Stomach (tissue), 9 donors: ENCODE results near the gene N4BP3. TPM values are rescaled to one million over a fixed set of nuclear protein-coding genes. Genes with fewer than 3 reads are reported as not detected.

ENCODE experiments used
- DNase-seq, 2 donors: peaks; one replicate each; pipeline versions ENCODE4 v3.0.0 to v3.0.0-alpha.2; 2013 to 2019
- H3K27ac ChIP-seq, 5 donors: fragments of 200-600 bp in 4 of 5; sonication (generic) in 4 of 5; one replicate each; pipeline ENCODE4 v1.5.1; 2013 to 2019; ENCODE audit warnings: mild to moderate bottlenecking in 1 of 5, moderate library complexity in 1 of 5
- H3K27me3 ChIP-seq, 3 donors: fragments of 200-600 bp; sonication (generic); one replicate each; pipeline ENCODE4 v1.5.1; 2017 to 2019; ENCODE audit warnings: mixed run types in 1 of 3
- H3K36me3 ChIP-seq, 4 donors: fragments of 200-600 bp; sonication (generic); 1 replicate in 3 of 4; 2 replicates in 1 of 4; pipeline ENCODE4 v1.5.1; 2016 to 2019
- H3K4me1 ChIP-seq, 4 donors: fragments of 200-600 bp; sonication (generic); one replicate each; pipeline ENCODE4 v1.5.1; 2016 to 2019
- H3K4me3 ChIP-seq, 4 donors: fragments of 200-600 bp; sonication (generic) in 3 of 4; one replicate each; pipeline ENCODE4 v1.5.1; 2016 to 2019; ENCODE audit warnings: mild to moderate bottlenecking in 1 of 4
- H3K9me3 ChIP-seq, 4 donors: fragments of 200-600 bp; sonication (generic); one replicate each; pipeline ENCODE4 v1.5.1; 2016 to 2019
- EP300 ChIP-seq: sonication (generic); formaldehyde crosslinking; IDR thresholded peaks from one replicate; pipeline ENCODE4 v1.6.1; 2017; ENCODE audit warnings: antibody characterized with exemption
- POLR2A ChIP-seq, 4 donors: fragments of 450-650 bp; IDR thresholded peaks; one replicate each; pipeline ENCODE4 v1.6.1; 2016; ENCODE audit warnings: antibody characterized with exemption in 4 of 4, control low read depth in 2 of 4, mild to moderate bottlenecking in 1 of 4, moderate library complexity in 1 of 4
- POLR2AphosphoS5 ChIP-seq, 3 donors: sonication (generic); formaldehyde crosslinking; IDR thresholded peaks; one replicate each; pipeline ENCODE4 v1.6.1; 2016; ENCODE audit warnings: antibody characterized with exemption in 3 of 3
- WGBS, 5 donors: extraction: QIAGEN DNeasy Blood & Tissue Kit in 3 of 5; methylation state at CpG; one replicate each; pipeline versions ENCODE4 v1.1.5 to v1.1.7; 2013 to 2018; 5-methylcytosine and 5-hydroxymethylcytosine counted together
- intact Hi-C: fragments of 100-400 bp; cut with DNase I; formaldehyde crosslinking; loops from one replicate; pipeline ENCODE4 v1.15.1; 2023; ENCODE audit warnings: low total_unique reads
- polyA plus RNA-seq, 3 donors: library from polyadenylated mRNA; stranded (reverse); fragments of 200-250 nt; gene quantifications; one replicate each; pipeline ENCODE4 v1.2.3, GENCODE V29; 2013
- total RNA-seq, 5 donors: library from RNA; depleted of rRNA; stranded (reverse); fragments of >200 nt; gene quantifications; one replicate each; pipeline versions ENCODE4 v1.1.0 to v1.2.3, GENCODE V29; 2014 to 2016
- TF ChIP-seq, protein P1 (sequence below), 7 experiments: fragments of 450-650 bp in 4 of 7; fragments of 200-600 bp in 3 of 7; sonication (generic) in 3 of 7; IDR thresholded peaks; one replicate each; pipeline ENCODE4 v1.5.1; 2016 to 2019; ENCODE audit warnings: antibody characterized with exemption in 7 of 7, control low read depth in 2 of 7, mild to moderate bottlenecking in 1 of 7
- donor health status: healthy with polysubstance abuse.
- donor health status: Bipolar disorder and iron deficiency.
- donor health status: healthy.

Gene N4BP3
- total and polyA plus RNA-seq, 8 donors: 2.6 to 6.1 (median 3.8) TPM; not detected in 1

DNA sequence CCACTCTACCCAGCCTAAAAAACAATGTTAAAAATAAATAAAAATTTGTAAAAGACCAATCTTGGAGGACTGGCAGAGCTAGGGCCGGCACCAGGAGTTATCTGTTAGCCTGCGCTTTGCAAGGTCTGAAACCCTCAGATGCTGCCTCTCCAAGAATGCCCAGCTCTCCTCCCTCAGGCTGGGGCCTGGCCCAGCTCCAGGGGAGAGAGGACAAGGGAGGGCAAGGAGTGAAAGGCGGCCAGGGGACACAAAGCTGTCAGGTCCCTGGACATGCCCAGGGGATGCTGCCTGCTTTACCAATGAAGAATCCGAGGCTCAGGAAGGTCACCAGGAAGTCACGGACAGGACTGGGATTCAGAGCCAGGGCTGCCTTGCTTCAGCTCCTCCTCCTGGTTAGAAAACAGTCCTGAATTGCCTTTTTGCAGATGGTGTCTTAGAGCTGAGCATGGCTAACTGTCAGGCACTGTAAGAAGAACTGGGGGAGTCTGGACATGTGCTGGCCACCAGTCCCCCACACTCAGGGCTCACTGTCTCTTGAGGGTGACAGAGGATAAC lies 5.5 kb upstream of the N4BP3 start:
- Histone ChIP-seq H3K4me1 (peaks cover 0 to 28% (median 10%) of the 10 kb centered on the region in 4 donors), H3K9me3 (no peaks in the 10 kb centered on the region), H3K36me3 (no peaks in the 10 kb centered on the region), H3K27me3 (peaks cover 0 to 13% (median 0%) of the 10 kb centered on the region in 3 donors), H3K4me3 (no peak overlapping the region), H3K27ac (no peak overlapping the region)
- DNase-seq: no peak
- 46 to 82% (median 51%) methylated on average over 5 of the region's 5 CpGs for WGBS, 5 donors
- TF ChIP-seq POLR2A (IDR thresholded peaks at IDR 0.05) (no peak), EP300 (no peak), POLR2AphosphoS5 (IDR thresholded peaks at IDR 0.05) (no peak)
- TF ChIP-seq, protein P1, sequence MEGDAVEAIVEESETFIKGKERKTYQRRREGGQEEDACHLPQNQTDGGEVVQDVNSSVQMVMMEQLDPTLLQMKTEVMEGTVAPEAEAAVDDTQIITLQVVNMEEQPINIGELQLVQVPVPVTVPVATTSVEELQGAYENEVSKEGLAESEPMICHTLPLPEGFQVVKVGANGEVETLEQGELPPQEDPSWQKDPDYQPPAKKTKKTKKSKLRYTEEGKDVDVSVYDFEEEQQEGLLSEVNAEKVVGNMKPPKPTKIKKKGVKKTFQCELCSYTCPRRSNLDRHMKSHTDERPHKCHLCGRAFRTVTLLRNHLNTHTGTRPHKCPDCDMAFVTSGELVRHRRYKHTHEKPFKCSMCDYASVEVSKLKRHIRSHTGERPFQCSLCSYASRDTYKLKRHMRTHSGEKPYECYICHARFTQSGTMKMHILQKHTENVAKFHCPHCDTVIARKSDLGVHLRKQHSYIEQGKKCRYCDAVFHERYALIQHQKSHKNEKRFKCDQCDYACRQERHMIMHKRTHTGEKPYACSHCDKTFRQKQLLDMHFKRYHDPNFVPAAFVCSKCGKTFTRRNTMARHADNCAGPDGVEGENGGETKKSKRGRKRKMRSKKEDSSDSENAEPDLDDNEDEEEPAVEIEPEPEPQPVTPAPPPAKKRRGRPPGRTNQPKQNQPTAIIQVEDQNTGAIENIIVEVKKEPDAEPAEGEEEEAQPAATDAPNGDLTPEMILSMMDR (IDR thresholded peaks at IDR 0.05): no peak
- intact Hi-C loops: no loop called here

- H3K27ac ChIP-seq: peak overlapping the region in 1 of 5 donors; percentile 26
- DNase-seq: no peak
Measured at GRCh38 chr5:178108446-178108845, 4.9 kb upstream of the N4BP3 start.

GRCh38 chr5:178108966-178109365 lies 4.4 kb upstream of the N4BP3 start:
- DNase-seq: peak in 1 of 2 donors; percentile 67
- intact Hi-C loops: no loop called here
- H3K27ac ChIP-seq: peak overlapping the region in 1 of 5 donors; percentile 26
- no peaks in the 10 kb centered on the region for H3K9me3 ChIP-seq
- no peak overlapping the region for H3K4me3 ChIP-seq
- peaks cover 0 to 25% (median 7%) of the 10 kb centered on the region in 3 donors for H3K27me3 ChIP-seq
- H3K36me3 ChIP-seq: no peaks in the 10 kb centered on the region
- TF ChIP-seq, protein P1 (IDR thresholded peaks at IDR 0.05): no peak
- TF ChIP-seq EP300 (no peak), POLR2AphosphoS5 (IDR thresholded peaks at IDR 0.05) (no peak)
- H3K4me1 ChIP-seq: peaks cover 10 to 34% (median 18%) of the 10 kb centered on the region in 4 donors

More at GRCh38 chr5:178108446-178108845, 4.9 kb upstream of the N4BP3 start:
- H3K9me3 ChIP-seq: no peaks in the 10 kb centered on the region
- 75 to 85% (median 80%) methylated on average over 7 of the region's 7 CpGs for WGBS, 5 donors
- H3K4me1 ChIP-seq: peaks cover 5 to 34% (median 13%) of the 10 kb centered on the region in 4 donors
- TF ChIP-seq POLR2A (IDR thresholded peaks at IDR 0.05) (no peak), EP300 (no peak), POLR2AphosphoS5 (IDR thresholded peaks at IDR 0.05) (no peak)
- TF ChIP-seq, protein P1 (IDR thresholded peaks at IDR 0.05): no peak
- H3K36me3 ChIP-seq: no peaks in the 10 kb centered on the region
- no peak overlapping the region for H3K4me3 ChIP-seq
- H3K27me3 ChIP-seq: peaks cover 0 to 20% (median 2%) of the 10 kb centered on the region in 3 donors
- intact Hi-C loops: no loop called here

DNA sequence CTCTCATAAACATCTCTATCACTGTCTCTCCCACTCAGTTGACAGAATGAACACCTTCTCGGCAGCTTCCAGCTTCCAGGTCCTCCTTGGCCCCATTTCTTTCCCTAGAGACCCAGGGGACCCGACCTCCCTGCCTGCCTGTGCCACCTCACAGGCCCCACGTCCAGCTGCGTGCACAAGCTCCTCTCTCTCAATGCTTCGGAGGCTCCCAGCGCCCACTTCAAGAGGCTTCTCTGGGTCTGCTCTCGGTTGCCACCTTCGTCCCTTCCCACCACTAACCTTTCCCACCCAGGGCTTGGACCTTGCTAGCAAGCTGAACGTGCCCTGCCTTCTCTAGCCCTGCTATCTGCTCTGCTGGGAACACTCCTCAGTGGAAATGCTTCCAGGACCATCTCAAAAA lies 2.8 kb upstream of the N4BP3 start:
- intact Hi-C loops: no loop called here
- no peak overlapping the region for H3K4me3 ChIP-seq
- TF ChIP-seq, protein P1 (IDR thresholded peaks at IDR 0.05): no peak
- TF ChIP-seq POLR2AphosphoS5 (IDR thresholded peaks at IDR 0.05): no peak
- DNase-seq: no peak
- peaks cover 0 to 40% (median 19%) of the 10 kb centered on the region in 3 donors for H3K27me3 ChIP-seq
- peaks cover 18 to 39% (median 33%) of the 10 kb centered on the region in 4 donors for H3K4me1 ChIP-seq
- no peaks in the 10 kb centered on the region for H3K9me3 ChIP-seq
- no peak overlapping the region for H3K27ac ChIP-seq
- 85 to 92% (median 89%) methylated on average over 9 of the region's 9 CpGs for WGBS, 5 donors
- H3K36me3 ChIP-seq: no peaks in the 10 kb centered on the region
